CD4-positive, alpha-beta T cell (primary cell): Measurements from ENCODE around the gene NFE2L2. TPM values are rescaled to one million over a fixed set of nuclear protein-coding genes. Genes with fewer than 3 reads are reported as not detected.
A peak's percentile ranks its signal among the peaks of the same experiment; 100 is the strongest.
"Not testable (repeated sequence)": the region's sequence is repeated elsewhere in the genome, so short reads cannot be mapped to it uniquely, and the experiment has no call there.

Experiments
- ATAC-seq: fragments of 200-7000 bp; cut with Tn5 transposase; one replicate; pipeline ENCODE4 v1.10.0; 2022; ENCODE audit warnings: mild to moderate bottlenecking; ENCODE audit not compliant: poor library complexity
- CTCF ChIA-PET: fragments of 350-600 bp; sonication (Branson Sonifier 250); formaldehyde crosslinking; loops from one replicate; lab custom pipeline; 2021; ENCODE audit warnings: antibody characterized with exemption, inconsistent platforms; lab: Charles Lee
- POLR2A ChIA-PET: fragments of 350-600 bp; sonication (Branson Sonifier 250); formaldehyde crosslinking; loops from one replicate; lab custom pipeline; 2021; ENCODE audit warnings: antibody characterized with exemption, inconsistent platforms; lab: Charles Lee
- DNase-seq, 14 experiments: peaks; one replicate each; pipeline ENCODE4 v3.0.0-alpha.2; 2013 to 2020; ENCODE audit warnings: mixed read lengths in 2 of 14
- H3K27ac ChIP-seq, 2 donors: one replicate each; pipeline versions ENCODE4 v1.5.1 to v1.7.0; 2013; ENCODE audit warnings: low read length in 2 of 2, low read depth in 1 of 2, mild to moderate bottlenecking in 1 of 2
- H3K27me3 ChIP-seq, 2 experiments: 1 replicate in 1 of 2; 2 replicates in 1 of 2; pipeline versions ENCODE4 v1.6.1 to v1.7.0; 2013; ENCODE audit warnings: low read length in 2 of 2, control low read depth in 1 of 2, mild to moderate bottlenecking in 1 of 2, moderate library complexity in 1 of 2; ENCODE audit not compliant: insufficient read depth in 2 of 2, control insufficient read depth in 1 of 2
- H3K36me3 ChIP-seq: one replicate; pipeline ENCODE4 v1.6.1; 2013; ENCODE audit warnings: low read length, control low read depth; ENCODE audit not compliant: insufficient read depth
- H3K4me1 ChIP-seq: one replicate; pipeline ENCODE4 v1.6.1; 2013; ENCODE audit warnings: low read length, control low read depth; ENCODE audit not compliant: insufficient read depth
- H3K4me3 ChIP-seq: one replicate; pipeline ENCODE4 v1.5.1; 2013; ENCODE audit warnings: mild to moderate bottlenecking, low read length, moderate library complexity
- H3K9me3 ChIP-seq, 2 experiments: 1 replicate in 1 of 2; 2 replicates in 1 of 2; pipeline versions ENCODE4 v1.6.1 to v1.7.0; 2013; ENCODE audit warnings: low read length in 2 of 2, mild to moderate bottlenecking in 2 of 2, control low read depth in 1 of 2, moderate library complexity in 1 of 2; ENCODE audit not compliant: control insufficient read depth in 1 of 2, insufficient read depth in 1 of 2
- H3K27ac Mint-ChIP-seq: one replicate; pipeline ENCODE4 v1.8.0; 2020; ENCODE audit warnings: mixed read lengths
- H3K27me3 Mint-ChIP-seq: one replicate; pipeline ENCODE4 v1.8.0; 2021; ENCODE audit warnings: mixed read lengths
- H3K36me3 Mint-ChIP-seq: one replicate; pipeline ENCODE4 v1.8.0; 2021; ENCODE audit warnings: low read depth, mixed read lengths
- H3K4me1 Mint-ChIP-seq: one replicate; pipeline ENCODE4 v1.8.0; 2021; ENCODE audit warnings: low read depth, mixed read lengths
- H3K4me3 Mint-ChIP-seq: one replicate; pipeline ENCODE4 v1.8.0; 2020; ENCODE audit warnings: mild to moderate bottlenecking, mixed read lengths
- H3K9me3 Mint-ChIP-seq: one replicate; pipeline ENCODE4 v1.8.0; 2020; ENCODE audit warnings: mixed read lengths
- intact Hi-C, 2 experiments: fragments of 100-400 bp; cut with DNase I in 1 of 2; cut with micrococcal nuclease in 1 of 2; formaldehyde crosslinking; loops; one replicate each; pipeline versions ENCODE4 v1.15.1 to v1.9.0; 2023 to 2025; cut with DNase I, micrococcal nuclease
- total RNA-seq, 174 experiments: library from RNA in 2 of 174; stranded (reverse) in 2 of 174; gene quantifications; one replicate each; pipeline ENCODE4 v1.2.3 and lab custom pipeline; 2021 to 2026
- TF ChIP-seq, protein P1 (sequence below): fragments of 200-600 bp; IDR thresholded peaks from one replicate; pipeline ENCODE4 v1.8.0; 2022; ENCODE audit warnings: antibody characterized with exemption, mild to moderate bottlenecking

The NFE2L2 gene
- total RNA-seq, 2 experiments from 2014 or later = 53.3 to 57.8 TPM

GRCh38 chr2:177312562-177312961, 48.0 kb upstream of the NFE2L2 start:
- POLR2A ChIA-PET = interaction anchor here (7.0 kb wide), 1 partner anchor 48 kb away, joined by 58 read pairs; the partner anchor contains the start of gene NFE2L2
- H3K4me1 Mint-ChIP-seq = peaks cover 49% of the 10 kb centered on the region
- CTCF ChIA-PET = interaction anchor here (1.0 kb wide), 1 partner anchor 164 kb away, joined by 3 read pairs; no protein-coding TSS in a partner anchor

DNA sequence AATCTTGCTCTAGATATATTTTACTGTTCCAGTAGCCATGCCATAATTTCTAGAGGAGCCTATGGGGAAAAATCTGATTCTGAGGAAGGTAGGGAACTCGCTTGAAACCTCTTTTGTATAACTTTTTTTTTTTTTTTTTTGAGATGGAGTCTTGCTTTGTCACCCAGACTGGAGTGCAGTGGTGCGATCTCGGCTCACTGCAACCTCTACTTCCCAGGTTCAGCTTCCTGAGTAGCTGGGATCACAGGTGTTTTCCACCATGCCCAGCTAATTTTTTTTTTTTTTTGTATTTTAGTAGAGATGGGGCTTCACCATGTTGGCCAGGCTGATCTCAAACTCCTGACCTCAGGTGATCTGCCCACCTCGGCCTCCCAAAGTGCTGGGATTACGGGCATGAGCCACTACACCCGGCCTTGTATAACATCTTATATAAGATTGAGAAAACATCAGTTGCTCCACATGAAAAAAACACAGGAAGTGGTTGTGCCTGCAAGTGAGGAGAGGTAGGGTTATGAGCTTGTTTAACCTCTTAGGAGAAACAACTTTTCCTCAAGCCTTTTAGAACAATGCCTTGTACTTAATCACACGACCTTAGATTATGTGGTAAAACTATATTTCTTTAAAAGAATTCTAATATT, 45.3 kb upstream of the NFE2L2 start:
- Mint-ChIP-seq H3K4me1 (peaks cover 55% of the 10 kb centered on the region), H3K4me3 (peak overlapping the region; percentile 69)

More at GRCh38 chr2:177312562-177312961, 48.0 kb upstream of the NFE2L2 start:
- TF ChIP-seq, protein P1, sequence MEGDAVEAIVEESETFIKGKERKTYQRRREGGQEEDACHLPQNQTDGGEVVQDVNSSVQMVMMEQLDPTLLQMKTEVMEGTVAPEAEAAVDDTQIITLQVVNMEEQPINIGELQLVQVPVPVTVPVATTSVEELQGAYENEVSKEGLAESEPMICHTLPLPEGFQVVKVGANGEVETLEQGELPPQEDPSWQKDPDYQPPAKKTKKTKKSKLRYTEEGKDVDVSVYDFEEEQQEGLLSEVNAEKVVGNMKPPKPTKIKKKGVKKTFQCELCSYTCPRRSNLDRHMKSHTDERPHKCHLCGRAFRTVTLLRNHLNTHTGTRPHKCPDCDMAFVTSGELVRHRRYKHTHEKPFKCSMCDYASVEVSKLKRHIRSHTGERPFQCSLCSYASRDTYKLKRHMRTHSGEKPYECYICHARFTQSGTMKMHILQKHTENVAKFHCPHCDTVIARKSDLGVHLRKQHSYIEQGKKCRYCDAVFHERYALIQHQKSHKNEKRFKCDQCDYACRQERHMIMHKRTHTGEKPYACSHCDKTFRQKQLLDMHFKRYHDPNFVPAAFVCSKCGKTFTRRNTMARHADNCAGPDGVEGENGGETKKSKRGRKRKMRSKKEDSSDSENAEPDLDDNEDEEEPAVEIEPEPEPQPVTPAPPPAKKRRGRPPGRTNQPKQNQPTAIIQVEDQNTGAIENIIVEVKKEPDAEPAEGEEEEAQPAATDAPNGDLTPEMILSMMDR = no peak
- H3K9me3 Mint-ChIP-seq = no peaks in the 10 kb centered on the region
- no peak for ATAC-seq
- H3K36me3 Mint-ChIP-seq = no peaks in the 10 kb centered on the region
- intact Hi-C loops = loop anchor here in 1 of 2 experiments (5.0 kb wide), 1 partner anchor 50 kb away; the partner anchor contains the start of gene NFE2L2
- H3K27ac Mint-ChIP-seq = peak overlapping the region; percentile 90
- Histone ChIP-seq H3K4me1 (peaks cover 21% of the 10 kb centered on the region), H3K36me3 (no peaks in the 10 kb centered on the region), H3K9me3 (no peaks in the 10 kb centered on the region), H3K27ac (no peak overlapping the region), H3K27me3 (no peaks in the 10 kb centered on the region), H3K4me3 (no peak overlapping the region)
- H3K4me3 Mint-ChIP-seq = no peak overlapping the region
- no peak for DNase-seq
- no peaks in the 10 kb centered on the region for H3K27me3 Mint-ChIP-seq

DNA sequence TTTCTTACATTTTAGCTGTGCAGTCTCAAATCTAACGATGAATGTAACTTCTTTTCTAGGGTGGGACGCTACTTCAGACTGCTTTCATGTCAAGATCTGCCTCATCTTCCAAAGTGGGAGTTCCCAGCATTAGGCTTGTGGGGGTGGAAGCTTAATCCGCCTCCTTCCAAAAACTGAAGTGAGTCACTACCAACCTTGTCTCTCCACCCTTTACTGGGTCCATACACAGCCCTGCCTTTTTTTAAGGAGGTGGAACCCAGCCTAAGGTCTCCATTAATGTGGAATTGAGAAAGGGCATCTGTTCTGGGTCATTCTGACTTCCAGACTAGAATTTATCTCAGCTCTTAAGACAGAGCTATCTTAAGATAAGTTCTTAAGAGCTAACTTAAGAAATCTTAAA, 42.0 kb upstream of the NFE2L2 start:
- DNase-seq = no peak
- no peak for ATAC-seq
- peak overlapping the region; percentile 90 for H3K27ac Mint-ChIP-seq
- H3K27ac ChIP-seq = no peak overlapping the region
- intact Hi-C loops = no loop called here
- TF ChIP-seq, protein P1 = no peak
- no peaks in the 10 kb centered on the region for H3K36me3 Mint-ChIP-seq
- H3K4me1 ChIP-seq = peaks cover 21% of the 10 kb centered on the region
- POLR2A ChIA-PET = interaction anchor here (0.6 to 3.1 kb wide), 3 partner anchors 42 to 94 kb away, joined by 4 to 29 read pairs (median 5); partner anchors contain the start of genes HNRNPA3 and NFE2L2
- H3K36me3 ChIP-seq = no peaks in the 10 kb centered on the region
- no peaks in the 10 kb centered on the region for H3K9me3 Mint-ChIP-seq
- H3K4me1 Mint-ChIP-seq = peaks cover 41% of the 10 kb centered on the region
- no peaks in the 10 kb centered on the region for H3K9me3 ChIP-seq
- no peaks in the 10 kb centered on the region for H3K27me3 ChIP-seq
- CTCF ChIA-PET = interaction anchor here (1.7 kb wide), 1 partner anchor 43 kb away, joined by 5 read pairs; no protein-coding TSS in a partner anchor
- H3K4me3 ChIP-seq = no peak overlapping the region
- H3K4me3 Mint-ChIP-seq = no peak overlapping the region
- H3K27me3 Mint-ChIP-seq = no peaks in the 10 kb centered on the region

More for the DNA sequence above, 45.3 kb upstream of the NFE2L2 start:
- not testable (repeated sequence) for H3K9me3 Mint-ChIP-seq, H3K9me3 ChIP-seq, H3K36me3 Mint-ChIP-seq, H3K27me3 Mint-ChIP-seq, H3K4me3 ChIP-seq, H3K27me3 ChIP-seq, H3K36me3 ChIP-seq
- H3K27ac Mint-ChIP-seq = peak overlapping the region; percentile 90
- POLR2A ChIA-PET = interaction anchor here (0.6 to 4.3 kb wide), 21 partner anchors 9 to 243 kb away, joined by 3 to 262 read pairs (median 4); partner anchors contain the start of genes AGPS, HNRNPA3 and NFE2L2
- H3K27ac ChIP-seq = peak overlapping the region; percentile 40 to 59
- ATAC-seq = peak; percentile 91
- intact Hi-C loops = loop anchor here in 1 of 2 experiments (5.0 kb wide), 1 partner anchor 47 kb away; the partner anchor contains the start of gene NFE2L2
- CTCF ChIA-PET = interaction anchor here (1.1 to 2.5 kb wide), 3 partner anchors 25 to 145 kb away, joined by 4 to 14 read pairs (median 7); no protein-coding TSS in a partner anchor
- peaks cover 21% of the 10 kb centered on the region for H3K4me1 ChIP-seq
- peak in 10 of 14 experiments; percentile 3 to 80 (median 17) for DNase-seq
